ENCODE results near the gene NKAIN2.

Gene NKAIN2

GRCh38 chr6:124205921-124206320 is 402.3 kb downstream of the NKAIN2 start:
- TF ChIP-seq OSR1 (CRISPR knock-in tag; IDR thresholded peaks at IDR 0.05) = no peak
- TF ChIP-seq ARNTL (CRISPR knock-in tag; IDR thresholded peaks at IDR 0.05; ENCODE audit: borderline replicate concordance, low read depth) = no peak
- TF ChIP-seq ZC3H10 (CRISPR knock-in tag; IDR thresholded peaks at IDR 0.05) = no peak
- TF ChIP-seq ESRRG (CRISPR knock-in tag; IDR thresholded peaks at IDR 0.05) = no peak
- TF ChIP-seq ZFP3 (CRISPR knock-in tag; IDR thresholded peaks at IDR 0.05) = no peak
- TF ChIP-seq TSHZ2 (CRISPR knock-in tag; IDR thresholded peaks at IDR 0.05) = no peak
- TF ChIP-seq CREB5 (CRISPR knock-in tag; IDR thresholded peaks at IDR 0.05; ENCODE audit: low read depth) = no peak
- ATAC-seq = no peak

GRCh38 chr6:124223611-124224345 is 420.1 kb downstream of the NKAIN2 start:
- TF ChIP-seq ZC3H10 (CRISPR knock-in tag; IDR thresholded peaks at IDR 0.05) (no peak), ZFP30 (CRISPR knock-in tag; IDR thresholded peaks at IDR 0.05) (no peak), ZNF70 (CRISPR knock-in tag; IDR thresholded peaks at IDR 0.05) (no peak), TOX (CRISPR knock-in tag; IDR thresholded peaks at IDR 0.05; ENCODE audit: borderline replicate concordance) (no peak), OSR1 (CRISPR knock-in tag; IDR thresholded peaks at IDR 0.05) (no peak), ESRRG (CRISPR knock-in tag; IDR thresholded peaks at IDR 0.05) (no peak), CREB5 (CRISPR knock-in tag; IDR thresholded peaks at IDR 0.05; ENCODE audit: low read depth) (no peak), CSRNP3 (CRISPR knock-in tag; IDR thresholded peaks at IDR 0.05) (no peak), PATZ1 (CRISPR knock-in tag; IDR thresholded peaks at IDR 0.05; ENCODE audit: borderline replicate concordance) (no peak), ISL1 (CRISPR knock-in tag; IDR thresholded peaks at IDR 0.05) (no peak), POU6F1 (CRISPR knock-in tag; IDR thresholded peaks at IDR 0.05; ENCODE audit: borderline replicate concordance, low read depth) (no peak), GLIS3 (CRISPR knock-in tag; IDR thresholded peaks at IDR 0.05) (no peak), SNAI2 (CRISPR knock-in tag; IDR thresholded peaks at IDR 0.05) (no peak)

GRCh38 chr6:124226396-124226795 is 422.7 kb downstream of the NKAIN2 start:
- ATAC-seq = no peak
- no peak for TF ChIP-seq POU6F1 (CRISPR knock-in tag; IDR thresholded peaks at IDR 0.05; ENCODE audit: borderline replicate concordance, low read depth)
- TF ChIP-seq GLIS3 (CRISPR knock-in tag; IDR thresholded peaks at IDR 0.05) = no peak
- no peak for TF ChIP-seq ZFP3 (CRISPR knock-in tag; IDR thresholded peaks at IDR 0.05)
- no peak for TF ChIP-seq TOX (CRISPR knock-in tag; IDR thresholded peaks at IDR 0.05; ENCODE audit: borderline replicate concordance)
- TF ChIP-seq PPARA (CRISPR knock-in tag; IDR thresholded peaks at IDR 0.05; ENCODE audit: borderline replicate concordance) = no peak
- TF ChIP-seq TCF4 (CRISPR knock-in tag; IDR thresholded peaks at IDR 0.05; ENCODE audit: borderline replicate concordance) = no peak
- TF ChIP-seq CSRNP3 (CRISPR knock-in tag; IDR thresholded peaks at IDR 0.05) = no peak
- TF ChIP-seq ZNF8 (CRISPR knock-in tag; IDR thresholded peaks at IDR 0.05) = no peak
- no peak for TF ChIP-seq TSHZ2 (CRISPR knock-in tag; IDR thresholded peaks at IDR 0.05)

More at GRCh38 chr6:124223611-124224345, 420.1 kb downstream of the NKAIN2 start:
- no peak for ATAC-seq
